HG03103 (cell line): Measurements from ENCODE around the gene THUMPD3.

Experiments
- ATAC-seq: cut with Tn5 transposase; IDR thresholded peaks from one replicate; pipeline ENCODE4 v1.9.1; 2021; ENCODE audit warnings: low read depth; ENCODE audit not compliant: unreplicated experiment

The THUMPD3 gene

GRCh38 chr3:9415485-9416138 lies 52.8 kb downstream of the THUMPD3 start:
- no peak for ATAC-seq

- no peak for ATAC-seq
Observed at GRCh38 chr3:9416139-9416780, 53.4 kb downstream of the THUMPD3 start.

GRCh38 chr3:9420850-9421549 lies 58.1 kb downstream of the THUMPD3 start:
- no peak for ATAC-seq

GRCh38 chr3:9422712-9423424 lies 60.0 kb downstream of the THUMPD3 start:
- no peak for ATAC-seq

GRCh38 chr3:9428411-9428810 lies 65.6 kb downstream of the THUMPD3 start:
- ATAC-seq, result no peak

GRCh38 chr3:9430733-9431132 lies 67.9 kb downstream of the THUMPD3 start:
- no peak for ATAC-seq

- no peak for ATAC-seq
Observed at GRCh38 chr3:9433627-9434521, 71.0 kb downstream of the THUMPD3 start.

- ATAC-seq, result no peak
Observed at GRCh38 chr3:9435316-9435715, 72.5 kb downstream of the THUMPD3 start.
